K562 (cell line): ENCODE data around the gene ACSF2. TPM values are rescaled to one million over a fixed set of nuclear protein-coding genes. Genes with fewer than 3 reads are reported as not detected.

Source experiments
- BHLHE40 ChIP-seq: IDR thresholded peaks from 2 replicates; pipeline ENCODE4 v1.6.1; 2011; ENCODE audit warnings: low read length, improper control_type of control experiment
- CBX2 ChIP-seq: fragments of 200-600 bp; sonication (generic); IDR thresholded peaks from one replicate; pipeline ENCODE4 v1.6.1; 2012; ENCODE audit warnings: mild to moderate bottlenecking, low read length, inconsistent platforms; ENCODE audit not compliant: insufficient read depth, poor library complexity, severe bottlenecking
- CBX5 ChIP-seq: IDR thresholded peaks from 2 replicates; pipeline ENCODE4 v1.6.1; 2014; ENCODE audit warnings: low read depth, borderline replicate concordance
- CEBPG ChIP-seq, 3 experiments: fragments of 200-800 bp in 1 of 3; sonication (Bioruptor generic) in 1 of 3; sonication (generic) in 1 of 3; formaldehyde crosslinking in 1 of 3; IDR thresholded peaks in 2 of 3; conservative IDR thresholded peaks in 1 of 3; 2 replicates each; pipeline versions ENCODE4 v1.6.1 to v1.8.0; 2016 to 2022; ENCODE audit warnings: missing compliant biosample characterization in 2 of 3, missing genetic modification characterization in 2 of 3, mild to moderate bottlenecking in 1 of 3, missing genetic modification reagents in 1 of 3
- FOXJ2 ChIP-seq: fragments of 200-800 bp; sonication (Bioruptor generic); IDR thresholded peaks from 2 replicates; pipeline ENCODE4 v1.6.1; 2016; ENCODE audit warnings: missing genetic modification characterization, missing compliant biosample characterization
- HDAC1 ChIP-seq, 2 experiments: fragments of 450-650 bp; IDR thresholded peaks; 2 replicates each; pipeline ENCODE4 v1.6.1; 2016 to 2017; ENCODE audit warnings: inconsistent platforms in 1 of 2, mild to moderate bottlenecking in 1 of 2, moderate library complexity in 1 of 2
- MAFK ChIP-seq: IDR thresholded peaks from 2 replicates; pipeline ENCODE4 v1.6.1; 2011; ENCODE audit warnings: low read length, improper control_type of control experiment
- MED1 ChIP-seq: sonication (generic); formaldehyde crosslinking; IDR thresholded peaks from 2 replicates; pipeline ENCODE4 v1.8.1; 2023; ENCODE audit warnings: missing genetic modification reagents, borderline replicate concordance
- MYBL2 ChIP-seq, 2 experiments: fragments of 450-650 bp in 1 of 2; sonication (generic) in 1 of 2; formaldehyde crosslinking in 1 of 2; IDR thresholded peaks; 2 replicates each; pipeline versions ENCODE4 v1.6.1 to v1.8.1; 2017 to 2022; ENCODE audit warnings: borderline replicate concordance in 1 of 2, inconsistent platforms in 1 of 2, low read depth in 1 of 2, mild to moderate bottlenecking in 1 of 2, missing genetic modification reagents in 1 of 2, moderate library complexity in 1 of 2
- RAD21 ChIP-seq, 2 experiments: fragments of 250-450 bp in 1 of 2; fragments of 450-650 bp in 1 of 2; sonication (Bioruptor Pico) in 1 of 2; formaldehyde crosslinking in 1 of 2; IDR thresholded peaks in 1 of 2; conservative IDR thresholded peaks in 1 of 2; 2 replicates each; pipeline versions ENCODE4 v1.4.0 to v1.8.0; 2020 to 2022; ENCODE audit warnings: mild to moderate bottlenecking in 2 of 2, moderate library complexity in 1 of 2
- RBM15 ChIP-seq: fragments of 200-400 bp; formaldehyde crosslinking; IDR thresholded peaks from 2 replicates; pipeline ENCODE4 v1.6.1; 2018; ENCODE audit warnings: mild to moderate bottlenecking, low read length, moderate library complexity; ENCODE audit not compliant: insufficient read depth
- RBM17 ChIP-seq: fragments of 200-400 bp; formaldehyde crosslinking; IDR thresholded peaks from 2 replicates; pipeline ENCODE4 v1.6.1; 2017; ENCODE audit warnings: low read depth, mild to moderate bottlenecking, low read length, borderline replicate concordance
- SMAD3 ChIP-seq: fragments of 450-650 bp; formaldehyde crosslinking; conservative IDR thresholded peaks from 2 replicates; pipeline ENCODE4 v1.4.0; 2020; ENCODE audit warnings: mild to moderate bottlenecking
- TCFL5 ChIP-seq: fragments of 250-450 bp; sonication (Bioruptor Pico); conservative IDR thresholded peaks from 2 replicates; pipeline ENCODE4 v1.6.1; 2021; ENCODE audit warnings: mild to moderate bottlenecking, moderate library complexity, matching md5 sums
- ZNF140 ChIP-seq: fragments of 250-450 bp; sonication (Bioruptor Pico); IDR thresholded peaks from 2 replicates; pipeline ENCODE4 v1.8.0; 2021; ENCODE audit warnings: moderate library complexity, mild to moderate bottlenecking, inconsistent platforms
- ZNF146 ChIP-seq: IDR thresholded peaks from one replicate; pipeline ENCODE4 v1.6.1; 2018; ENCODE audit warnings: missing compliant biosample characterization; ENCODE audit not compliant: unreplicated experiment
- ZNF165 ChIP-seq: fragments of 250-450 bp; sonication (Bioruptor Pico); IDR thresholded peaks from 2 replicates; pipeline ENCODE4 v1.4.0; 2020; ENCODE audit warnings: borderline replicate concordance
- polyA plus RNA-seq, 8 experiments: library from polyadenylated mRNA; depleted of rRNA in 4 of 8; stranded (reverse) in 5 of 8; unstranded in 3 of 8; fragments of >200 nt; fragmentation: Nextera tagmentation in 2 of 8; fragmentation: Illumina TruSeq in 1 of 8; extraction: Ambion mirVana in 2 of 8; extraction: Trizol in 1 of 8; gene quantifications; 2 replicates each; pipeline versions ENCODE4 v1.2.1 to v1.2.3, GENCODE V29; 2011 to 2014; ENCODE audit warnings: inconsistent platforms in 1 of 8, missing spikeins in 1 of 8
- total RNA-seq, 7 experiments: library from RNA; depleted of rRNA in 6 of 7; stranded (reverse); fragments of >200 nt in 6 of 7; fragmentation: Illumina TruSeq in 2 of 7; extraction: Trizol in 2 of 7; gene quantifications; 2 replicates each; pipeline versions ENCODE4 v1.2.1 to v1.2.3, GENCODE V29; 2011 to 2021; ENCODE audit warnings: low replicate concordance in 1 of 7
- TF ChIP-seq, protein P1 (sequence below): IDR thresholded peaks from 2 replicates; pipeline ENCODE4 v1.6.1; 2011; ENCODE audit not compliant: insufficient read length; ENCODE audit errors: extremely low read depth
- TF ChIP-seq, protein P2 (sequence below): fragments of 450-650 bp; formaldehyde crosslinking; IDR thresholded peaks from 2 replicates; pipeline ENCODE4 v1.4.0; 2022; ENCODE audit warnings: missing genetic modification characterization
- TF ChIP-seq, protein P3 (sequence below): fragments of 450-650 bp; formaldehyde crosslinking; IDR thresholded peaks from 2 replicates; pipeline ENCODE4 v1.4.0; 2020; ENCODE audit warnings: mild to moderate bottlenecking, moderate library complexity

The ACSF2 gene
- total and polyA plus RNA-seq, 9 of the 15 experiments (the other 6 are each of a cell fraction or from before 2014, with no cell fraction given) = 0.89 to 6.1 (median 3.5) TPM

DNA sequence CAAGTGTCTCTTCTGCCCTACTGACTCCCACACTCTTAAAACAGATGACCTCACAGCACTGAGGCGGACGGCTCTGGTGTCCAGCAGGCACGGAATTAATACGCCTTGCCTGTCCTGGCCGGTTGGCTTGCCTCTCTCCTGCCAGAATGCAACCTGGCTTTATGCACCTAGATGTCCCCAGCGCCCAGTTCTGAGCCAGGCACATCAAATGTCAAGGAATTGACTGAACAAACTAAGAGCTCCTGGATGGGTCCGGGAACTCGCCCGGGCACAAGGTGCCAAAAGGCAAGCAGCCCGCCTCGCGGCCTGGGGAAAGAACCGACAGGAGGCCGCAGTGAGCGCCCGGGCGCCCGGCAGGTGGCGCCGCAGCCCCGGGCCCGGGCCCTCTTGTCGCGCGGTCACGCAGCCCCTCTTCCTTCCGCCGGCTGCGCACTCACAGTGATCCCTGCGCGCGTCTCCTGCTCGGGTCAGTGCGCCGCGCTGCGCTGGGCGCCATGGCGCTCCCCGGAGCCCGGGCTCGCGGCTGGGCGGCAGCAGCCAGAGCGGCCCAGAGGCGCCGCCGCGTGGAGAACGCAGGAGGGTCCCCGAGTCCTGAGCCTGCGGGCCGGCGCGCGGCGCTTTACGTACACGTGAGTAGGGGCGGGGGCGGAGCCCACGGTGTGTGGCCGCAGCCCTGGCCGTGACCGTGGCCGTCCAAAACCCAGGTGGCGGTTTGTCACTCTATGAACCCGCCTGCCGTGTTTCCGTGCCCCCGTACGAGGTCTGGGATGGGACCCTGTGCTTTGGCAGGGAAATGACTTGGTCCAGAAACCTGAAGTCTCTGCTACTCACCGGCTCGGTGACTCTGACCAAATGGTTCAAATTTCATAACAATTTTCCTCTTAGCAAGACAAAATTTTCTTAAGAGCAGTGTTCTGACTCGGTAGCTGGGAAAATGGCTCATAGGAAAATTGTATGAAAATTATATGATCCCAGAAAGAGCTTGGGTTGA lies 52.7 kb downstream of the ACSF2 start, which contains the start of gene RSAD1 (continued):
- TF ChIP-seq MAFK = no peak
- TF ChIP-seq RBM17 = no peak
- TF ChIP-seq, protein P1, sequence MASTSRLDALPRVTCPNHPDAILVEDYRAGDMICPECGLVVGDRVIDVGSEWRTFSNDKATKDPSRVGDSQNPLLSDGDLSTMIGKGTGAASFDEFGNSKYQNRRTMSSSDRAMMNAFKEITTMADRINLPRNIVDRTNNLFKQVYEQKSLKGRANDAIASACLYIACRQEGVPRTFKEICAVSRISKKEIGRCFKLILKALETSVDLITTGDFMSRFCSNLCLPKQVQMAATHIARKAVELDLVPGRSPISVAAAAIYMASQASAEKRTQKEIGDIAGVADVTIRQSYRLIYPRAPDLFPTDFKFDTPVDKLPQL = no peak
- TF ChIP-seq, protein P2, sequence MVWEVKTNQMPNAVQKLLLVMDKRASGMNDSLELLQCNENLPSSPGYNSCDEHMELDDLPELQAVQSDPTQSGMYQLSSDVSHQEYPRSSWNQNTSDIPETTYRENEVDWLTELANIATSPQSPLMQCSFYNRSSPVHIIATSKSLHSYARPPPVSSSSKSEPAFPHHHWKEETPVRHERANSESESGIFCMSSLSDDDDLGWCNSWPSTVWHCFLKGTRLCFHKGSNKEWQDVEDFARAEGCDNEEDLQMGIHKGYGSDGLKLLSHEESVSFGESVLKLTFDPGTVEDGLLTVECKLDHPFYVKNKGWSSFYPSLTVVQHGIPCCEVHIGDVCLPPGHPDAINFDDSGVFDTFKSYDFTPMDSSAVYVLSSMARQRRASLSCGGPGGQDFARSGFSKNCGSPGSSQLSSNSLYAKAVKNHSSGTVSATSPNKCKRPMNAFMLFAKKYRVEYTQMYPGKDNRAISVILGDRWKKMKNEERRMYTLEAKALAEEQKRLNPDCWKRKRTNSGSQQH = no peak
- TF ChIP-seq ZNF146 (CRISPR knock-in tag) = no peak
- TF ChIP-seq, protein P3, sequence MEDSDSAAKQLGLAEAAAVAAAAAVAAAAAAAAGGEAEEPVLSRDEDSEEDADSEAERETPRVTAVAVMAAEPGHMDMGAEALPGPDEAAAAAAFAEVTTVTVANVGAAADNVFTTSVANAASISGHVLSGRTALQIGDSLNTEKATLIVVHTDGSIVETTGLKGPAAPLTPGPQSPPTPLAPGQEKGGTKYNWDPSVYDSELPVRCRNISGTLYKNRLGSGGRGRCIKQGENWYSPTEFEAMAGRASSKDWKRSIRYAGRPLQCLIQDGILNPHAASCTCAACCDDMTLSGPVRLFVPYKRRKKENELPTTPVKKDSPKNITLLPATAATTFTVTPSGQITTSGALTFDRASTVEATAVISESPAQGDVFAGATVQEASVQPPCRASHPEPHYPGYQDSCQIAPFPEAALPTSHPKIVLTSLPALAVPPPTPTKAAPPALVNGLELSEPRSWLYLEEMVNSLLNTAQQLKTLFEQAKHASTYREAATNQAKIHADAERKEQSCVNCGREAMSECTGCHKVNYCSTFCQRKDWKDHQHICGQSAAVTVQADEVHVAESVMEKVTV (CRISPR knock-in tag) = peak; percentile 36; the same call in 1 of the 2 replicates
- TF ChIP-seq CEBPG (CRISPR knock-in tag; IDR thresholded peaks at IDR 0.05) = no peak
- no peak for TF ChIP-seq CEBPG (tag; conservative IDR thresholded peaks at IDR 0.05 in 1 of 2, IDR thresholded peaks at IDR 0.05 in 1 of 2)
- TF ChIP-seq MED1 (CRISPR knock-in tag) = no peak
- no peak for TF ChIP-seq ZNF165 (CRISPR knock-in tag)
- TF ChIP-seq FOXJ2 (tag) = no peak
- TF ChIP-seq RBM15 = no peak
- no peak for TF ChIP-seq ZNF140 (CRISPR knock-in tag)
- TF ChIP-seq SMAD3 (CRISPR knock-in tag) = no peak
- TF ChIP-seq HDAC1 (IDR thresholded peaks at IDR 0.05) = peak in 1 of 2 experiments; percentile 69; a peak in 1 of 4 replicates
- 0 out of 2 replicates have a peak, but pooled peaks have one; percentile 36 for TF ChIP-seq CBX5
- no peak for TF ChIP-seq TCFL5
- peak; percentile 99 for TF ChIP-seq BHLHE40
- TF ChIP-seq RAD21 (CRISPR knock-in tag; conservative IDR thresholded peaks at IDR 0.05 in 1 of 2, IDR thresholded peaks at IDR 0.05 in 1 of 2) = peak; percentile 83 to 86
- TF ChIP-seq CBX2 = no peak
- no peak for TF ChIP-seq MYBL2 (IDR thresholded peaks at IDR 0.05; ENCODE audit: low read depth)
- TF ChIP-seq MYBL2 (CRISPR knock-in tag; IDR thresholded peaks at IDR 0.05; ENCODE audit: borderline replicate concordance) = no peak
